Endothelial cell (in vitro differentiated cells): Measurements from ENCODE around the gene INO80B. TPM values are rescaled to one million over a fixed set of nuclear protein-coding genes. Genes with fewer than 3 reads are reported as not detected.

Experiments
- DNase-seq: peaks from one replicate; pipeline ENCODE4 v3.0.0; 2021; ENCODE audit warnings: low spot score
- H3K27ac Mint-ChIP-seq: one replicate; pipeline ENCODE4 v1.8.0; 2021; ENCODE audit warnings: mixed read lengths, inconsistent platforms; ENCODE audit not compliant: unreplicated experiment
- H3K27me3 Mint-ChIP-seq: one replicate; pipeline ENCODE4 v1.8.0; 2021; ENCODE audit warnings: mild to moderate bottlenecking, moderate library complexity, mixed read lengths, inconsistent platforms; ENCODE audit not compliant: unreplicated experiment
- H3K36me3 Mint-ChIP-seq: one replicate; pipeline ENCODE4 v1.8.0; 2021; ENCODE audit warnings: mild to moderate bottlenecking, low read depth, mixed read lengths, inconsistent platforms; ENCODE audit not compliant: unreplicated experiment
- H3K4me1 Mint-ChIP-seq: one replicate; pipeline ENCODE4 v1.8.0; 2021; ENCODE audit warnings: mild to moderate bottlenecking, mixed read lengths, inconsistent platforms; ENCODE audit not compliant: unreplicated experiment
- H3K4me3 Mint-ChIP-seq: one replicate; pipeline ENCODE4 v1.8.0; 2021; ENCODE audit warnings: mild to moderate bottlenecking, mixed read lengths, inconsistent platforms; ENCODE audit not compliant: unreplicated experiment
- H3K9me3 Mint-ChIP-seq: one replicate; pipeline ENCODE4 v1.8.0; 2021; ENCODE audit warnings: mixed read lengths, inconsistent platforms; ENCODE audit not compliant: unreplicated experiment
- total RNA-seq: library from RNA; stranded (reverse); fragmentation: NEBNext Ultra II Directional; extraction: Animal tissue kit (Norgen Biotek cat#: 25700); gene quantifications from one replicate; pipeline ENCODE4 v1.2.1, GENCODE V29; 2021; ENCODE audit not compliant: unreplicated experiment
- TF ChIP-seq, protein P1 (sequence below): fragments of 200-600 bp; sonication (generic); IDR thresholded peaks from one replicate; pipeline ENCODE4 v1.5.0; 2021; ENCODE audit warnings: antibody characterized with exemption; ENCODE audit not compliant: unreplicated experiment

The INO80B gene
- total RNA-seq, 1 donor from 2014 or later: 22.1 TPM

DNA sequence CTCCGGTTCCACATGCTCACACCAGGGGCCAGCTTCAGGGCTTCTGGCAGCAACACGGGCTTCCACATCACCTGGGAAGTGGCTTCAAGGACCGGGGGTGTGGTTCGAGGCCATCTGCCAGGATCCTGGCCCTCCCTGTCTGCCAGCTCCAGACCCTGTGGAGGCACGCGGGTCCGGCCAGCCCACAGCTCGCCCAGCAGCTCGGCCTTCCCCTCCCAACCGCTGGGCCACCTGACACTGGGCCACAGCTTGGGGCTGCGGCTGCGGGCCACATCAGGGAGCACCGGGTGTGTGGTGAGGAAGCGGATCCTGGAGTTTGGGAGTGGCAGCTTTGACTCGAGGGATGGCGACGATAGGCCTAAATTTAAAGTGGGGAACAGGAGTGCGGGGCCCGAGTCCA is 40.4 kb upstream of the INO80B start:
- Mint-ChIP-seq H3K9me3 (no peaks in the 10 kb centered on the region), H3K4me1 (peaks cover 17% of the 10 kb centered on the region), H3K27me3 (peaks cover 3% of the 10 kb centered on the region), H3K27ac (peak overlapping the region; percentile 36), H3K36me3 (peaks cover 3% of the 10 kb centered on the region), H3K4me3 (no peak overlapping the region)
- TF ChIP-seq, protein P1, sequence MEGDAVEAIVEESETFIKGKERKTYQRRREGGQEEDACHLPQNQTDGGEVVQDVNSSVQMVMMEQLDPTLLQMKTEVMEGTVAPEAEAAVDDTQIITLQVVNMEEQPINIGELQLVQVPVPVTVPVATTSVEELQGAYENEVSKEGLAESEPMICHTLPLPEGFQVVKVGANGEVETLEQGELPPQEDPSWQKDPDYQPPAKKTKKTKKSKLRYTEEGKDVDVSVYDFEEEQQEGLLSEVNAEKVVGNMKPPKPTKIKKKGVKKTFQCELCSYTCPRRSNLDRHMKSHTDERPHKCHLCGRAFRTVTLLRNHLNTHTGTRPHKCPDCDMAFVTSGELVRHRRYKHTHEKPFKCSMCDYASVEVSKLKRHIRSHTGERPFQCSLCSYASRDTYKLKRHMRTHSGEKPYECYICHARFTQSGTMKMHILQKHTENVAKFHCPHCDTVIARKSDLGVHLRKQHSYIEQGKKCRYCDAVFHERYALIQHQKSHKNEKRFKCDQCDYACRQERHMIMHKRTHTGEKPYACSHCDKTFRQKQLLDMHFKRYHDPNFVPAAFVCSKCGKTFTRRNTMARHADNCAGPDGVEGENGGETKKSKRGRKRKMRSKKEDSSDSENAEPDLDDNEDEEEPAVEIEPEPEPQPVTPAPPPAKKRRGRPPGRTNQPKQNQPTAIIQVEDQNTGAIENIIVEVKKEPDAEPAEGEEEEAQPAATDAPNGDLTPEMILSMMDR: no peak
- DNase-seq: no peak

DNA sequence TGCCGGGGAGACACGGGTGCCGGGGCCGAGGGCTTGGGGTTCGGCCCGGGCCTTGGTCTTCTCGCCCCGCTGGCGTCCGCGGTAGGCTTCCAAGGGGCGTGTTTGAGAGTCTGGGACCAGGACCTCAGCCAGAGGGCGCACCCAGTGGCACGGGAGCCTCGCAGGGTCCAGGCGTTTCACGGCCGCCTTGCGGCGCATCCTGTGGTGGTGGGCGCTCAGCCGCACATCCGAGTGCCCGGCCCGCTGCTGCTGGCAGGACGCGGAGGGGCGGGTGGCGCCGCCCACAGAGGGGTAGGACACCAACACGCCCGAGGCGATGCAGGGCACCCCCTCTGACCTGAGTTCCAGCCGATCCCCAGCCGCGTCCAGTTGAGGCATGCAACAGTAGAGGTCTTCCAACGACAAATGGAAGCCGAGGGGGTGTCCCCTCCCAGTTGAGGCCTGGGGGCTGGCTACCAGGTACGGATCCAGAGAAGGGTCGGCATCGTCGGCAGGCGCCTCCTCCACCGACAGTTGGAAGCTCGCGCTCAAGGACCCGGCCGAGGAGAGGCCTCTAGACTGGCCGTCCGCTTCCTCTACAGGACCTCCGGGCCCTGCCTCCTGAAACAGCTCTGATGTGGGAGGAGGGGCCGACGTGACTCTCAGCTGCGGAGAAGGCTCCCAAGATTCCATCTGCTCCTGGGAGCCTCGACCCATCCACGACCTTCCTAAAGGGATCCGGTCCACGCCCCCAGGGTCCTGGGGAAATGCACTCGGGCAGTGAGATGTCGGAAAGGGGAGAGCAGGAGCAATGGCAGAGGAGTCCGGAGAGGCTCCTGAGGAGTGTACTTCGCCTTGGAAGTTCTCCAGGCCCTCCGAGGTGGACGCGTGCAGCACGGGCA is 39.8 kb upstream of the INO80B start:
- no peak overlapping the region for H3K27ac Mint-ChIP-seq
- no peak overlapping the region for H3K4me3 Mint-ChIP-seq
- peaks cover 17% of the 10 kb centered on the region for H3K4me1 Mint-ChIP-seq
- DNase-seq: peak; percentile 53
- H3K9me3 Mint-ChIP-seq: no peaks in the 10 kb centered on the region
- H3K27me3 Mint-ChIP-seq: peaks cover 3% of the 10 kb centered on the region
- TF ChIP-seq, protein P1: no peak
- H3K36me3 Mint-ChIP-seq: peaks cover 3% of the 10 kb centered on the region

DNA sequence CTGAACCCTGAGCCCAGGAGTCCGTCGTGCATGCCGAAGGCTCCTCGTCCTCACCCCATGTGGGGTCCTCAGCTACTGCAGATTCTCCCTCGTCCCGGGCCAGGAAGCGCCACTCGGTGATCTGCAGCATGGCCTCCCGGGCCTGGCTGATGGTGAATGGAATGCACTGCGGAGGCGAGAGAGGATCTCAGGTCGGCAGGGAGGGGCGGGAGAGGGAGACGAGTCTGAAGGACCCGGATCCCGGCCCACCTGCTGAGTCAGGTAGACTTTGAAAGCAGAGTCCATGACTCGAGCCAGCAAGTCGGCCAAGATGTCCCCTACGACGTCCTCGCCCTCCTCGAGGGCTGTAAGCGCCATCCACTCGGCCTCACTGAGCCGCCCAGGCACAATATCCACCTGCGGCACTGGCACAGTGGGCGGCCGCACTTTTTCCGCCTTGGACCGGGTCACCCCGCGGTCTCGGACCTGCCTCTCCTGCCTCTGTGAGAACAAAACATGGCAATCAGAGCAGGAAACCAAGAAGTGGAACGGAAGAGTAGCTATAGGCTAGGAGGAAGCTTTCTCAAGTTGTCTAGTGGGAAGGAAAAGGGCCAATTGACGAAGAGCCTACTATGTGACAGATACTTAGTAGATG is 39.0 kb upstream of the INO80B start:
- peaks cover 3% of the 10 kb centered on the region for H3K27me3 Mint-ChIP-seq
- no peak overlapping the region for H3K4me3 Mint-ChIP-seq
- no peaks in the 10 kb centered on the region for H3K9me3 Mint-ChIP-seq
- H3K36me3 Mint-ChIP-seq: peaks cover 3% of the 10 kb centered on the region
- H3K27ac Mint-ChIP-seq: peak overlapping the region; percentile 27
- TF ChIP-seq, protein P1: no peak
- peaks cover 17% of the 10 kb centered on the region for H3K4me1 Mint-ChIP-seq
- DNase-seq: no peak

- Mint-ChIP-seq H3K4me3 (no peak overlapping the region), H3K4me1 (peaks cover 21% of the 10 kb centered on the region), H3K9me3 (no peaks in the 10 kb centered on the region), H3K36me3 (peaks cover 3% of the 10 kb centered on the region), H3K27me3 (peaks cover 3% of the 10 kb centered on the region), H3K27ac (no peak overlapping the region)
- no peak for DNase-seq
- TF ChIP-seq, protein P1: no peak
These were observed 38.1 kb upstream of the INO80B start for GRCh38 chr2:74416778-74417177.

GRCh38 chr2:74417197-74417596 is 37.7 kb upstream of the INO80B start:
- no peak for DNase-seq
- no peak overlapping the region for H3K27ac Mint-ChIP-seq
- no peaks in the 10 kb centered on the region for H3K9me3 Mint-ChIP-seq
- H3K4me3 Mint-ChIP-seq: no peak overlapping the region
- H3K4me1 Mint-ChIP-seq: peaks cover 25% of the 10 kb centered on the region
- peaks cover 5% of the 10 kb centered on the region for H3K27me3 Mint-ChIP-seq
- TF ChIP-seq, protein P1: no peak
- H3K36me3 Mint-ChIP-seq: peaks cover 3% of the 10 kb centered on the region
